BJ (cell line): ENCODE data around the gene TBC1D22B. TPM values are rescaled to one million over a fixed set of nuclear protein-coding genes. Genes with fewer than 3 reads are reported as not detected.

Source experiments
- CTCF ChIA-PET: fragments of 350-600 bp; formaldehyde crosslinking; extraction: SDS; loops from one replicate; lab custom pipeline; 2021; ENCODE audit warnings: antibody characterized with exemption, inconsistent platforms; lab: Yijun Ruan, JAX
- POLR2A ChIA-PET: fragments of 300-600 bp; sonication (Branson Sonifier 250); formaldehyde crosslinking; extraction: SDS; loops from one replicate; lab custom pipeline; 2021; ENCODE audit warnings: antibody characterized with exemption; lab: Charles Lee
- DNase-seq: peaks from one replicate; pipeline ENCODE4 v3.0.0-alpha.2; 2011; ENCODE audit warnings: low read depth
- H3K27me3 ChIP-seq: 2 replicates; pipeline ENCODE4 v1.6.0; 2011; ENCODE audit warnings: low read length; ENCODE audit not compliant: control insufficient read depth, insufficient read depth
- H3K36me3 ChIP-seq: 2 replicates; pipeline ENCODE4 v1.5.1; 2011; ENCODE audit warnings: low read length; ENCODE audit not compliant: control insufficient read depth, insufficient read depth
- H3K4me3 ChIP-seq: 2 replicates; pipeline ENCODE4 v1.5.1; 2011; ENCODE audit warnings: low read depth, mild to moderate bottlenecking, control low read depth, low read length
- CTCF ChIP-seq: IDR thresholded peaks from 2 replicates; pipeline ENCODE4 v1.5.1; 2011; ENCODE audit warnings: low read depth, mild to moderate bottlenecking, control low read depth, inconsistent platforms, low read length, moderate library complexity; ENCODE audit not compliant: insufficient read depth
- polyA plus RNA-seq: library from polyadenylated mRNA; depleted of rRNA; stranded (reverse); fragments of >200 nt; gene quantifications from 2 replicates; pipeline ENCODE4 v1.2.3, GENCODE V29; 2011

Gene TBC1D22B
- polyA plus RNA-seq, 1 experiment: 5.5 TPM

- Histone ChIP-seq H3K36me3 (peaks cover 19% of the 10 kb centered on the region), H3K4me3 (no peak overlapping the region), H3K27me3 (no peaks in the 10 kb centered on the region)
- no peak for TF ChIP-seq CTCF
- no peak for DNase-seq
- POLR2A ChIA-PET: interaction anchor here (0.5 kb wide), 1 partner anchor 933 kb away, joined by 3 read pairs; no protein-coding TSS in a partner anchor
- CTCF ChIA-PET: interaction anchor here (0.6 to 2.3 kb wide), 5 partner anchors 9 to 372 kb away, joined by 3 to 10 read pairs (median 4); no protein-coding TSS in a partner anchor
Observed at GRCh38 chr6:37319856-37320480, 62.4 kb downstream of the TBC1D22B start.

GRCh38 chr6:37320646-37321045 is 63.1 kb downstream of the TBC1D22B start:
- DNase-seq: no peak
- CTCF ChIA-PET: interaction anchor here (1.5 to 2.3 kb wide), 2 partner anchors 12 to 372 kb away, joined by 4 to 10 read pairs; no protein-coding TSS in a partner anchor
- Histone ChIP-seq H3K4me3 (no peak overlapping the region), H3K27me3 (no peaks in the 10 kb centered on the region), H3K36me3 (peaks cover 17% of the 10 kb centered on the region)
- POLR2A ChIA-PET: interaction anchor here (0.7 kb wide), 1 partner anchor 63 kb away, joined by 4 read pairs; the partner anchor contains the start of gene TBC1D22B
- no peak for TF ChIP-seq CTCF

- no peak for DNase-seq
- TF ChIP-seq CTCF: no peak
- Histone ChIP-seq H3K36me3 (peaks cover 16% of the 10 kb centered on the region), H3K27me3 (no peaks in the 10 kb centered on the region), H3K4me3 (no peak overlapping the region)
- ChIA-PET CTCF (interaction anchor here (1.5 to 2.3 kb wide), 2 partner anchors 11 to 371 kb away, joined by 4 to 10 read pairs; no protein-coding TSS in a partner anchor), POLR2A (interaction anchor here (0.7 kb wide), 1 partner anchor 64 kb away, joined by 4 read pairs; the partner anchor contains the start of gene TBC1D22B)
Observed at GRCh38 chr6:37321101-37321500, 63.5 kb downstream of the TBC1D22B start.

- ChIA-PET POLR2A (no interaction called here), CTCF (interaction anchor here (1.5 to 2.3 kb wide), 2 partner anchors 11 to 371 kb away, joined by 4 to 10 read pairs; no protein-coding TSS in a partner anchor)
- H3K36me3 ChIP-seq: peaks cover 10% of the 10 kb centered on the region
- no peak overlapping the region for H3K4me3 ChIP-seq
- no peak for DNase-seq
- H3K27me3 ChIP-seq: no peaks in the 10 kb centered on the region
- no peak for TF ChIP-seq CTCF
Observed at GRCh38 chr6:37321516-37322415, 64.2 kb downstream of the TBC1D22B start.
